Parathyroid adenoma (tissue), 2 donors: ENCODE measurements around the gene SLC25A31.

Experiments used
- H2AFZ ChIP-seq: fragments of 300-600 bp; sonication (generic); one replicate; pipeline ENCODE4 v1.7.0; 2017; ENCODE audit warnings: antibody characterized with exemption, mild to moderate bottlenecking
- H3K27ac ChIP-seq: fragments of 300-600 bp; sonication (generic); one replicate; pipeline ENCODE4 v1.7.0; 2017
- H3K27me3 ChIP-seq: fragments of 300-600 bp; sonication (generic); one replicate; pipeline ENCODE4 v1.7.0; 2017; ENCODE audit warnings: low read length; ENCODE audit not compliant: control insufficient read depth, insufficient read depth
- H3K36me3 ChIP-seq: fragments of 300-600 bp; sonication (generic); one replicate; pipeline ENCODE4 v1.7.0; 2017; ENCODE audit warnings: low read length; ENCODE audit not compliant: control insufficient read depth, insufficient read depth
- H3K4me1 ChIP-seq: fragments of 300-600 bp; sonication (generic); one replicate; pipeline ENCODE4 v1.7.0; 2017; ENCODE audit warnings: control low read depth
- H3K4me2 ChIP-seq: fragments of 300-600 bp; sonication (generic); one replicate; pipeline ENCODE4 v1.7.0; 2017; ENCODE audit warnings: low read length
- H3K4me3 ChIP-seq: fragments of 300-600 bp; sonication (generic); one replicate; pipeline ENCODE4 v1.7.0; 2017; ENCODE audit warnings: low read depth, low read length
- H3K79me2 ChIP-seq: fragments of 300-600 bp; sonication (generic); one replicate; pipeline ENCODE4 v1.7.0; 2017; ENCODE audit warnings: control low read depth
- H3K9ac ChIP-seq: fragments of 300-600 bp; sonication (generic); one replicate; pipeline ENCODE4 v1.7.0; 2017; ENCODE audit warnings: mild to moderate bottlenecking
- H3K9me3 ChIP-seq: fragments of 300-600 bp; sonication (generic); one replicate; pipeline ENCODE4 v1.7.0; 2017; ENCODE audit warnings: low read length; ENCODE audit not compliant: control insufficient read depth
- TF ChIP-seq, protein P1 (sequence below): fragments of 300-600 bp; sonication (generic); IDR thresholded peaks from one replicate; pipeline ENCODE4 v1.7.0; 2017; ENCODE audit warnings: antibody characterized with exemption, mild to moderate bottlenecking
- donor health status: primary hyperparathyroidism.

Gene SLC25A31

DNA sequence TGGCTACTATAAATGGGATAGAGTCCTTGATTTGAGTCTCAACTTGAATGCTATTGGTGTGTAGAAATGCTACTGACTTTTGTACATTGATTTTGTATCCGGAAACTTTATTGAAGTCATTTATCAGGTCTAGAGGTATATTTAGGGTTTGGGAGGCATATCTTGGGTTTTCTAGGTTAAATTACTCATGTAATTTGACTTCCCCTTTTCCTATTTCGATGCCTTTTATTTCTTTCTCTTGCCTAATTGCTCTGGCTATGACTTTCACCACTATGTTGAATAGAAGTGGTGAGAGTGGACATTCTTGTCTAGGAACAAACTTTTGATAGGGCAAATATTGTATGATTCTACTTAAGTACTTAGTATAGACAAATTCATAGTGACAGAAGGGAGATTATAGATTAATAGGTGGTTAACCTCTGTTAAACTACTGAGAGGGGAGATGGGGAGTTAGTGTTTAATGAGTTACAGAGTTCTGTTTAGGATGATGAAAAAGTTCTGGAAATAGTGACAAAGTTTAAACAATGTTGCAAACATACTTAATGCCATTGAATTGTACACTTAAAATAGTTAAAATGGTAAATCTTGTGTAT, 29.1 kb downstream of the SLC25A31 start:
- H3K9me3 ChIP-seq = no peaks in the 10 kb centered on the region
- H2AFZ ChIP-seq = no peak overlapping the region
- no peak overlapping the region for H3K4me2 ChIP-seq
- H3K27ac ChIP-seq = no peak overlapping the region
- H3K4me3 ChIP-seq = no peak overlapping the region
- no peaks in the 10 kb centered on the region for H3K4me1 ChIP-seq
- H3K9ac ChIP-seq = no peak overlapping the region
- no peaks in the 10 kb centered on the region for H3K79me2 ChIP-seq
- no peaks in the 10 kb centered on the region for H3K36me3 ChIP-seq
- no peaks in the 10 kb centered on the region for H3K27me3 ChIP-seq
- TF ChIP-seq, protein P1, sequence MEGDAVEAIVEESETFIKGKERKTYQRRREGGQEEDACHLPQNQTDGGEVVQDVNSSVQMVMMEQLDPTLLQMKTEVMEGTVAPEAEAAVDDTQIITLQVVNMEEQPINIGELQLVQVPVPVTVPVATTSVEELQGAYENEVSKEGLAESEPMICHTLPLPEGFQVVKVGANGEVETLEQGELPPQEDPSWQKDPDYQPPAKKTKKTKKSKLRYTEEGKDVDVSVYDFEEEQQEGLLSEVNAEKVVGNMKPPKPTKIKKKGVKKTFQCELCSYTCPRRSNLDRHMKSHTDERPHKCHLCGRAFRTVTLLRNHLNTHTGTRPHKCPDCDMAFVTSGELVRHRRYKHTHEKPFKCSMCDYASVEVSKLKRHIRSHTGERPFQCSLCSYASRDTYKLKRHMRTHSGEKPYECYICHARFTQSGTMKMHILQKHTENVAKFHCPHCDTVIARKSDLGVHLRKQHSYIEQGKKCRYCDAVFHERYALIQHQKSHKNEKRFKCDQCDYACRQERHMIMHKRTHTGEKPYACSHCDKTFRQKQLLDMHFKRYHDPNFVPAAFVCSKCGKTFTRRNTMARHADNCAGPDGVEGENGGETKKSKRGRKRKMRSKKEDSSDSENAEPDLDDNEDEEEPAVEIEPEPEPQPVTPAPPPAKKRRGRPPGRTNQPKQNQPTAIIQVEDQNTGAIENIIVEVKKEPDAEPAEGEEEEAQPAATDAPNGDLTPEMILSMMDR = no peak

GRCh38 chr4:127759893-127760292, 29.7 kb downstream of the SLC25A31 start:
- no peaks in the 10 kb centered on the region for H3K27me3 ChIP-seq
- H3K4me1 ChIP-seq = no peaks in the 10 kb centered on the region
- no peak overlapping the region for H3K4me2 ChIP-seq
- H3K36me3 ChIP-seq = no peaks in the 10 kb centered on the region
- H3K9me3 ChIP-seq = no peaks in the 10 kb centered on the region
- no peak overlapping the region for H3K27ac ChIP-seq
- TF ChIP-seq, protein P1 = no peak
- H3K9ac ChIP-seq = no peak overlapping the region
- no peak overlapping the region for H3K4me3 ChIP-seq
- H3K79me2 ChIP-seq = no peaks in the 10 kb centered on the region
- no peak overlapping the region for H2AFZ ChIP-seq

- Histone ChIP-seq H3K9me3 (no peaks in the 10 kb centered on the region), H3K4me3 (no peak overlapping the region), H3K9ac (no peak overlapping the region), H3K4me2 (no peak overlapping the region), H3K27ac (no peak overlapping the region), H3K79me2 (no peaks in the 10 kb centered on the region), H3K4me1 (no peaks in the 10 kb centered on the region), H3K27me3 (no peaks in the 10 kb centered on the region), H2AFZ (no peak overlapping the region), H3K36me3 (no peaks in the 10 kb centered on the region)
- TF ChIP-seq, protein P1 = no peak
These were observed 41.5 kb downstream of the SLC25A31 start for GRCh38 chr4:127771535-127772275.

- H3K4me3 ChIP-seq = no peak overlapping the region
- no peak overlapping the region for H2AFZ ChIP-seq
- H3K36me3 ChIP-seq = no peaks in the 10 kb centered on the region
- TF ChIP-seq, protein P1 = no peak
- H3K27ac ChIP-seq = no peak overlapping the region
- no peak overlapping the region for H3K4me2 ChIP-seq
- no peaks in the 10 kb centered on the region for H3K4me1 ChIP-seq
- no peaks in the 10 kb centered on the region for H3K27me3 ChIP-seq
- no peak overlapping the region for H3K9ac ChIP-seq
- H3K9me3 ChIP-seq = no peaks in the 10 kb centered on the region
- no peaks in the 10 kb centered on the region for H3K79me2 ChIP-seq
These were observed 42.8 kb downstream of the SLC25A31 start for GRCh38 chr4:127772769-127773671.
